Measurements from ENCODE around the gene COLEC12. TPM values are rescaled to one million over a fixed set of nuclear protein-coding genes. Genes with fewer than 3 reads are reported as not detected.

COLEC12 gene
- total RNA-seq, 1 donor = 0.21 TPM

- no peaks in the 10 kb centered on the region for H3K9me3 ChIP-seq (ENCODE audit: low read depth, low read length)
- peaks cover 3% of the 10 kb centered on the region for H3K27me3 ChIP-seq (ENCODE audit: insufficient read depth, low read length)
- H3K4me3 ChIP-seq (ENCODE audit: low read length) = no peak overlapping the region
These were observed 51.1 kb downstream of the COLEC12 start for GRCh38 chr18:449374-449773.

DNA sequence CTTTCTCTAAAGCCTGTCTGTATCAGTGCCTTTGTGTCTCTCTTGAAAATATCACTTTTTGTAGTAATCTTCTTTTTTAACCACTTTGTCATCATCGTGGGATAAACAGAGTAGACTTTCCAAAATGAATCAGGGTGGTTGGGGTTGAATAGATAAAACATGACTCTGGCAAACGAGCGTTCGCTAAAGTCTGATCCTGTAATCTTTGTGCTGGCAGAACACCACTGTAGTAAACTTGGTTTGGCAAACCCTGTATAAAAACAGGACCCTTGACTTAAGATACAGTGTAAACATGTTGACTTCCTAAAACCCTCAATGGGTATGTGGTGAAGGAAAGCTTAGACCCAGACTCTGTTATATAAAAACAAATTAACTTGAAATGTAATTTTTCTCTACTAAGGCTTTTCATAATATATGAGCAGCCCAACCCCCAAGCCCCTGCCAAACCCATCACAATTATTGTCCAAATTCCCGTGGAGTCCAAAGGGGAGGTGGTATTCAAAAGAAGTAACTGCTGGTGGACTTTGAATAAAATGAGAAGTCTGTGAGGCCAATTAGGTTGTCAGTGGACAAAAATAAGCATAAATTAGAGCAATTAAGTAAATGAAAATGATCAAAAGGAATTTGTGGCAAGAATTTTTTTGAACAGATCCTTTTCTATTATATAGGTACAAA is 52.2 kb downstream of the COLEC12 start:
- Histone ChIP-seq H3K4me3 (ENCODE audit: low read length) (no peak overlapping the region), H3K9me3 (ENCODE audit: low read depth, low read length) (no peaks in the 10 kb centered on the region), H3K27me3 (ENCODE audit: insufficient read depth, low read length) (peaks cover 3% of the 10 kb centered on the region), H3K4me1 (ENCODE audit: insufficient read depth, low read length) (peaks cover 19% of the 10 kb centered on the region)

More at GRCh38 chr18:449374-449773, 51.1 kb downstream of the COLEC12 start:
- H3K4me1 ChIP-seq (ENCODE audit: insufficient read depth, low read length) = peaks cover 26% of the 10 kb centered on the region

DNA sequence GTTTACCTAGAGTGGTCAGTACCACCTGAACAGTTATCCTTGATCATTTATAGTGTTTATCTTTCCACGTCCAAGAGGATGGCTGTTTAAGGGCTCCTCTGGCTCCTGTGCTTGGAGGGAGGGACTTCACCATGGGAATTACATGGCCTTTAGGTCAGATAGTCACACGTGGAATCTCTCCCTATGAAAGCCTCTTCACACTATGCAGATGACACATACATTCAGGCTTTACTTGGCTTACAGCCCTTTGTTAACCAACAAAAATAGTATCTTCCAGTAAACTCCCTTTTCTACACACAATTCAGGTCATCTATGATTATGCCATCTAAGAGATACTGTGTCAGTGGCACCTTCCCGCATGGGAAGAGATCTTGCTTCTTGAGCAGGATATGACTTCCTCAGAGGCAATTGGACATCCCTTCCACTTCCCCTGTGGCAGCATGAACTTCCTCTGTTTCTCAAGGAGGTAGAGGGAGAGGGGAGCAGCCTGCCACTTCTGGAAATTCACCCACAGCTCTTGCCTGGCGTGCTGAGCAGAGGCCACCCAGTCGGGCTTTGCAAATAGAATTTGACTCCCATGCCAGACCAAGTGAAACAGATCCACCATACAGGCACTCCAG is 53.5 kb downstream of the COLEC12 start:
- Histone ChIP-seq H3K27me3 (ENCODE audit: insufficient read depth, low read length) (peaks cover 3% of the 10 kb centered on the region), H3K4me1 (ENCODE audit: insufficient read depth, low read length) (peaks cover 8% of the 10 kb centered on the region), H3K9me3 (ENCODE audit: low read depth, low read length) (no peaks in the 10 kb centered on the region)

DNA sequence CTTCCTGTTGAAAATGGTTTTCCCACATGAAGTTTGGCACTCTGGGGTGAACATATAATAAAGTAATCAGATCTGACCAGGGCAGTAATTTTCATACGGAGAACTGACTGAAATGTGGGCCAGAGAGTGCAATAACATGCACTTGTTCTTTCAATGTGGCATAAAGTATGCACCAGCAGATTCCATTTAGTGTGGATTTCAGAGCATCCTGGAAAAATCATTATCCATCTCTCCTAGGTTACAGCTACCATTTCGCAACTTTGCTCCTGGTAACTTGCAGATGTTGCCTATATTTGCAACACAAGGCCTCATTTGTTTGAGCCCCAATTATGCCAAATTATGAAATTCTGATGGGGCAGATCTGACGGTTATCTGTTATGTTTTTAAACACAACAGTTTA is 55.4 kb downstream of the COLEC12 start:
- Histone ChIP-seq H3K4me3 (ENCODE audit: low read length) (no peak overlapping the region), H3K9me3 (ENCODE audit: low read depth, low read length) (no peaks in the 10 kb centered on the region), H3K27me3 (ENCODE audit: insufficient read depth, low read length) (peaks cover 3% of the 10 kb centered on the region), H3K4me1 (ENCODE audit: insufficient read depth, low read length) (peaks cover 8% of the 10 kb centered on the region)

More for the DNA sequence above, 53.5 kb downstream of the COLEC12 start:
- no peak overlapping the region for H3K4me3 ChIP-seq (ENCODE audit: low read length)

- no peaks in the 10 kb centered on the region for H3K27me3 ChIP-seq (ENCODE audit: insufficient read depth, low read length)
- no peak overlapping the region for H3K4me3 ChIP-seq (ENCODE audit: low read length)
These were observed 61.9 kb downstream of the COLEC12 start for GRCh38 chr18:438571-438970.

DNA sequence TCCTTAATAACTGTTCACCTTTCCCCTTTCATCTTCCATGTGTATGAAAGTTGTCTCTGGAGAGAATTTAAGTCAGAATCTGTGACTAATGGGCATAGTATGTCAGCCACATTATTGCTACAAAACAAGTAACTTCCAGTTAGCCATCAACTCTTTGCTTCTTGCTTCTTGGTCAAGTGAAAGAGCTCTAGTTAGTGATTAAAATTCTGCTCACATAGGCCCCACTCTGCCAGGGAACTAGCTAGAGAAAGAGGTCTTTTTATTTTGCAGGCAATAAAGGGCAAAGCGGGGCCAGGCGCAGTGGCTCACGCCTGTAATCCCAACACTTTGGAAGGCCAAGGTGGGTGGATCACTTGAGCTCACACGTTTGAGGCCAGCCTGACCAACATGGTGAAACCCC is 64.6 kb downstream of the COLEC12 start:
- Histone ChIP-seq H3K9me3 (ENCODE audit: low read depth, low read length) (no peaks in the 10 kb centered on the region), H3K4me3 (ENCODE audit: low read length) (no peak overlapping the region), H3K4me1 (ENCODE audit: insufficient read depth, low read length) (peaks cover 26% of the 10 kb centered on the region), H3K27me3 (ENCODE audit: insufficient read depth, low read length) (no peaks in the 10 kb centered on the region)

More at GRCh38 chr18:438571-438970, 61.9 kb downstream of the COLEC12 start:
- Histone ChIP-seq H3K9me3 (ENCODE audit: low read depth, low read length) (no peaks in the 10 kb centered on the region), H3K4me1 (ENCODE audit: insufficient read depth, low read length) (peaks cover 12% of the 10 kb centered on the region)

DNA sequence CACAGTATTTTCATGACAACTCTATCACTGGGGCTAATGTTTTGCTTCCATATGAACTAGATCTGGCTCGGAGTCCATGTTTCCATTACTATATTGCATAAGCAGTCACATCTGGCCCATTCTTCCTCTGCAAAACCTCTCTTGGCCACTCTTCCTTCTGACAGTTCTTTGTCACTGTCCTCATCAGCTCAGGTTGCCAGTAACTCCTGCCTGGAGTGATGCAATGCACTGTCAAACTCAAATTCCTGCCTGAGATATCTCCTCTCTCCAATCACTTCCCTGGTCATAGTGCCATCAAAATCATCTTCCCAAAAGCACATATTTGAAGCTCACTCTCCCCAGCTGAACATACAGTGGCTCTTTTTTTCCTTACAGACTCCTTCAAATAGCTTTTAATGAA is 66.1 kb downstream of the COLEC12 start:
- Histone ChIP-seq H3K4me3 (ENCODE audit: low read length) (no peak overlapping the region), H3K9me3 (ENCODE audit: low read depth, low read length) (no peaks in the 10 kb centered on the region), H3K4me1 (ENCODE audit: insufficient read depth, low read length) (peaks cover 26% of the 10 kb centered on the region), H3K27me3 (ENCODE audit: insufficient read depth, low read length) (no peaks in the 10 kb centered on the region)

DNA sequence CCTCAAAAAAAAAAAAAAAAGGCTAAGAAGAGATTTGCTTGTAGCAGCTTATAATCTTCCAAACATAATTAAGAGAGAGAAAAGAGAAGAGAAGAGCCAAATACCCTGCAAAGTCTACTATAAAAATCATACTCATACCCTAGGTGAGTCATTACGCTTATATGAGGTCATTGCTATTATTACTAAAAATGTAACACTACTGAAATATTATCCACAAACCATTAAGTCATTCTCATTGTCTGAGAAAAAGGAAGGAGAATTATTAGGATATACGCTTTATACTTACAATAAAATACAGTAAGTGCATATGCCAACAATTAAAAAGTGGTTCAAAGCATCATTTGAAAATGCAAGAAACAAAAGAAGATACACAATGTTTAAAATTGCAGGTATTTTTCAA is 66.5 kb downstream of the COLEC12 start:
- Histone ChIP-seq H3K4me3 (ENCODE audit: low read length) (no peak overlapping the region), H3K4me1 (ENCODE audit: insufficient read depth, low read length) (peaks cover 23% of the 10 kb centered on the region), H3K27me3 (ENCODE audit: insufficient read depth, low read length) (no peaks in the 10 kb centered on the region), H3K9me3 (ENCODE audit: low read depth, low read length) (no peaks in the 10 kb centered on the region)

GRCh38 chr18:433298-433697 is 67.2 kb downstream of the COLEC12 start:
- Histone ChIP-seq H3K4me3 (ENCODE audit: low read length) (no peak overlapping the region), H3K4me1 (ENCODE audit: insufficient read depth, low read length) (peaks cover 16% of the 10 kb centered on the region), H3K27me3 (ENCODE audit: insufficient read depth, low read length) (no peaks in the 10 kb centered on the region), H3K9me3 (ENCODE audit: low read depth, low read length) (no peaks in the 10 kb centered on the region)

DNA sequence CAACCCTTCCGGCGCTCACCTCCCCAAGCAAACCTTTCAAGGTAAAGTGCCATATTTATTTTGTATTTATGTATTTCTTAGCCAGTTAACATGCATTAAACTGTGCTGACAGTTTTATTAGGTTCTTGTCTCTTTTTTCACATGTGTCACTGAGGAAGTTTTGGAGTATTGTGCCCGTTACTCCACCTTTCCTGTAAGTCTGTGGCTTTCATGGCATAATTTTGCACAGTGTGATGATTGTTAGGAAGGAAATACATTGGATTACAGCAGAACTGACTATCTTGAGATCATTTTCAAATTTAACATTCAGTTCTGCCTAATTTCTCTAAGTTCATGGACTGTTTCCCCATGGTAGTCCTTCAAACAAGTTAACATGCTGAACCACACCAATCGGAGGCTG is 67.7 kb downstream of the COLEC12 start:
- H3K4me3 ChIP-seq (ENCODE audit: low read length) = no peak overlapping the region
- H3K4me1 ChIP-seq (ENCODE audit: insufficient read depth, low read length) = peaks cover 16% of the 10 kb centered on the region
- no peaks in the 10 kb centered on the region for H3K27me3 ChIP-seq (ENCODE audit: insufficient read depth, low read length)
- H3K9me3 ChIP-seq (ENCODE audit: low read depth, low read length) = no peaks in the 10 kb centered on the region

DNA sequence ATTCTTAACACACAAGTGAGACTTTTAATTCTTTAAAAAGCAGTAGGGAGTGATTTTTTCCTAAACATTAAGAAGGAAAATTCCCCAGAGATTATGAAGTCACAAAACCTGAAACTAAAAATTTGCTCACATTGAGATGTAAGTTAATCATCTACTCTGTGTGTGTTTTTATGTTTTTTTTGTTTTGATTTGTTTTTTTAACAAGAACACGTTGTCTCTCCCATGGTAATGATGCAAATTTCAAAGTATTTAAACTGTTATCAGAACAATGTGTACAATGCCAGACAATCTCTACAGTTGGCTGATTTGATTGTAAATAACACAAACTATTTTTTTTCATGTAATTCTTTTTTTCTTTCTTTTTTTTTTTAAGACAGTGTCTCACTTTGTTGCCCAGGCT is 71.5 kb downstream of the COLEC12 start:
- Histone ChIP-seq H3K9me3 (ENCODE audit: low read depth, low read length) (no peaks in the 10 kb centered on the region), H3K4me3 (ENCODE audit: low read length) (no peak overlapping the region), H3K4me1 (ENCODE audit: insufficient read depth, low read length) (peaks cover 16% of the 10 kb centered on the region), H3K27me3 (ENCODE audit: insufficient read depth, low read length) (no peaks in the 10 kb centered on the region)

- Histone ChIP-seq H3K9me3 (ENCODE audit: low read depth, low read length) (no peaks in the 10 kb centered on the region), H3K4me3 (ENCODE audit: low read length) (no peak overlapping the region), H3K4me1 (ENCODE audit: insufficient read depth, low read length) (no peaks in the 10 kb centered on the region), H3K27me3 (ENCODE audit: insufficient read depth, low read length) (no peaks in the 10 kb centered on the region)
These were observed 73.5 kb downstream of the COLEC12 start for GRCh38 chr18:427005-427404.

DNA sequence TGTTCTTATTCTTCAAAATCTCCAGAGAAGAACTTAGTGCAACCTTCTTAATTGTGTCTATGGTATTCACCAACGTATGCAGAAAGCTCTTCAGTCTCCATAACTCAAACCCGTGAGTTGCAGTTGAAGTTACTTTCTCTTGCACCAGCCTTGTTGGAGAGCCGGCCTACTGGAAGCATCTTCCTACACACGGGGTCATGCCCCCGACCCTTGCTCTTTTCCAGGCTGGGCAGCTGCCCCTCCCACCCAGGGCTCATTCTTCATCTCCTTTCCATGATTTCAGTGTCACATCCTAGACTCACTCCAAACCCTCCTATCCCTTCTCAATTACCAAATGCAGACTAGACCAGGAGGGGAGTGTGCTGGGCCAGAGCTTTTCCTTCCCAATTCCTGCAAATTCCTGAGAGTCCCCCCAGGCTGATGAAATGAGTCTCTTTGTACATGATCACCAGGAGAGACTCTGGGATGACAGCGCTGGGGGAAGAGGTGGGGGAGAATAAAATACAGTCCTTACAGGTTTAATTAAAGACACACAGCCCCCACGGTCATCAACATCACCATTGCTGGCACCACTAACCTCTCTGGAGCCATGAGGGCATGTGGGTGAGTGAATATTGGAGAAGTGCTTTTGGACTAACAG is 75.3 kb downstream of the COLEC12 start:
- no peaks in the 10 kb centered on the region for H3K9me3 ChIP-seq (ENCODE audit: low read depth, low read length)
- H3K27me3 ChIP-seq (ENCODE audit: insufficient read depth, low read length) = no peaks in the 10 kb centered on the region
- no peaks in the 10 kb centered on the region for H3K4me1 ChIP-seq (ENCODE audit: insufficient read depth, low read length)
- H3K4me3 ChIP-seq (ENCODE audit: low read length) = no peak overlapping the region

- no peaks in the 10 kb centered on the region for H3K9me3 ChIP-seq (ENCODE audit: low read depth, low read length)
- no peak overlapping the region for H3K4me3 ChIP-seq (ENCODE audit: low read length)
- H3K4me1 ChIP-seq (ENCODE audit: insufficient read depth, low read length) = no peaks in the 10 kb centered on the region
- H3K27me3 ChIP-seq (ENCODE audit: insufficient read depth, low read length) = no peaks in the 10 kb centered on the region
These were observed 75.8 kb downstream of the COLEC12 start for GRCh38 chr18:424668-425067.

DNA sequence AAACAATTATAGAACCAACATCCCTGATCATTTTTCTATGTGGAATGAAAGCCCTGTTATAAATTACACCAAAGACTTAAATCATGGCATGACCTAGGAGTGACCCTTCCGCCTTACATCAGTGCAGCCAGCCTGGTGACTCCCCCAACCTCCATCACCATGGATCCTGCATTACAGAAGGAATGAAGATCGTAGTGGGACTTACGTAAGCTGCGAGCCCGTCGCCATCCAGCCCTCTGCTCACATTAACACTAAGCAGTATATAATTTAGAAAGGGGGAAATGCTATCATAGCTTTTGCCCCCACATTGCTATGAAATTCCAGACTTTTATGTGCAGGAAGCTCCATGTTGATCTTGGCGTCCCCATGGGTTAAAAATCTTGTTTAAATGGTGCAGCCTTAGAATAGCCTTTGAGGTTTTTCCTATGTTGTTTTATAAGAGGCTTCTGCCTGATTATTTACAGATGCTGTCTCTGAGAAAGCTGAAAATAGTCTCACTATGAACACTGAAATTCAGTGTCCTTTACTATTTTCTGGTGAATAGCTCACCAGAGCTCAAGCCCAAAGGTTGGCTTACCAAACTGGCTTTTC is 76.3 kb downstream of the COLEC12 start:
- H3K9me3 ChIP-seq (ENCODE audit: low read depth, low read length) = no peaks in the 10 kb centered on the region
- no peaks in the 10 kb centered on the region for H3K4me1 ChIP-seq (ENCODE audit: insufficient read depth, low read length)
- H3K27me3 ChIP-seq (ENCODE audit: insufficient read depth, low read length) = no peaks in the 10 kb centered on the region
- no peak overlapping the region for H3K4me3 ChIP-seq (ENCODE audit: low read length)
